Measurements from ENCODE around the gene HEBP2.
"Not testable (repeated sequence)": the region's sequence is repeated elsewhere in the genome, so short reads cannot be mapped to it uniquely, and the experiment has no call there.

Gene HEBP2, protein sequence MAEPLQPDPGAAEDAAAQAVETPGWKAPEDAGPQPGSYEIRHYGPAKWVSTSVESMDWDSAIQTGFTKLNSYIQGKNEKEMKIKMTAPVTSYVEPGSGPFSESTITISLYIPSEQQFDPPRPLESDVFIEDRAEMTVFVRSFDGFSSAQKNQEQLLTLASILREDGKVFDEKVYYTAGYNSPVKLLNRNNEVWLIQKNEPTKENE

DNA sequence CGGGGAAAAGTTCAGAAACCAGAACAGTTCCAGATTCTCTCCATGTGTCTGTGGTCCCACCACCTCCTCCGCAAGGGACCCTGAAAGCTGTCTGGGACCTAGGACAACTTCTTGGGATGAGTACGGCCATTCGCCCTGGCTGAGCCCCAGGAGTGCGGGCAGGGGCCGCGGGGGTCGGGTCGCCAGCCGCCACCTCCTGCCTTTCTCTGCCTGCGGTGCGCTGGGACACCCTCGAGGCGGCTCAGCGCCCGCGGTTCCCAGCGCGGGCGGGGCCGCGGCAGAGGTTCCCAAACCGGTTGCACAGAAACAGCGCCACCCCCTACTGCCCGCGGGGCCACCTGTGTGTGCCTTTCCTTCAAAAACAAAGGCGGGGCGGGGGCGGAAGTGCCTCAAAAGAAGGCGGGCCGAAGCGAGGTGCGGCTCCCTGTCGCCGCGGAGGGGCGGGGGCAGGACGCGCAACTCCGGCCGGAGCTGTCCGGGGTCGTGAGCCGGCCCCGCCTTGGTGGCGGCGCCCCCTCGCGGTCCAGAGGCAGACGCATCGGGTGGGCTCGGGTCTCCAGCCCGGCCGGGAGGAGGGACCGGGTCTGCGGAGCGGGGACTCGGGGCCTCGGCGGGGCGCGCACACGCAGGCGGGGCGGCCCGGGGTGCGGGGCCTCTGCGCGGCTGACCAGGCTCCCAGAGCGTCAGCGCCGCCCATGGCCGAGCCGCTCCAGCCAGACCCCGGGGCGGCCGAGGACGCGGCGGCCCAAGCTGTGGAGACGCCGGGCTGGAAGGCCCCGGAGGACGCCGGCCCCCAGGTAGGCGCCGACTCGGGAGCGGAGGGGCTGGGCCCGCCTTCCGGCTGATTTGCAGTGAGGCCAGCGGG is at the start of gene HEBP2:
HEBP2 (plus strand) TSS at position 423 of the 865 bp plus-strand sequence; CDS start at position 696, 273 bp downstream.
- DNase-seq: peak; percentile 88

DNA sequence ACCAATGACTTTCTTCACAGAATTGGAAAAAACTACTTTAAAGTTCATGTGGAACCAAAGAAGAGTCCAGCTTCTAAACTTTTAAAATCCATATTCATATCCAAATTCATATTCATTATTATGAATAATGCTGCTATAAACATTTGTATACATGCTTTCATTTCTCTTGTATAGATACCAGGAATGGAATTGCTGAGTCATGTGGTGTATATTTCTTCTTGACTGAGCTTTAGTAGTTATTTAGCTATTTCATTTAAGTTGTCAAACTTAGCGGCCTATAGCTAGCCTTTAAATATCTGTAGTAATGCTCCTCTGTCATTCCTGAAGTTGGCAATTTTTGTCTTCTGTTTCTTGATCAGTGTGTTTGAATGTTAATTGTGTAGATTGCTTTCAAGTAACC is 46.1 kb upstream of the HEBP2 start:
- DNase-seq: no peak

DNA sequence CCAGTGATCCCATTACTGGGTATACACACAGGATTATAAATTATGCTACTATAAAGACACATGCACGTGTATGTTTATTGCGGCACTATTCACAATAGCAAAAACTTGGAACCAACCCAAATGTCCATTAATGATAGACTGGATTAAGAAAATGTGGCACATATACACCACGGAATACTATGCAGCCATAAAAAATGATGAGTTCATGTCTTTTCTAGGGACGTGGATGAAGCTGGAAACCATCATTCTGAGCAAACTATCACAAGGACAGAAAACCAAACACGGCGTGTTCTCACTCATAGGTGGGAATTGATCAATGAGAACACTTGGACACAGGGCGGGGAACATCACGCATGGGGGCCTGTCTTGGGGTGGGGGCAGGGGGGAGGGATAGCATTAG is 35.3 kb upstream of the HEBP2 start:
- DNase-seq: not testable (repeated sequence)

DNA sequence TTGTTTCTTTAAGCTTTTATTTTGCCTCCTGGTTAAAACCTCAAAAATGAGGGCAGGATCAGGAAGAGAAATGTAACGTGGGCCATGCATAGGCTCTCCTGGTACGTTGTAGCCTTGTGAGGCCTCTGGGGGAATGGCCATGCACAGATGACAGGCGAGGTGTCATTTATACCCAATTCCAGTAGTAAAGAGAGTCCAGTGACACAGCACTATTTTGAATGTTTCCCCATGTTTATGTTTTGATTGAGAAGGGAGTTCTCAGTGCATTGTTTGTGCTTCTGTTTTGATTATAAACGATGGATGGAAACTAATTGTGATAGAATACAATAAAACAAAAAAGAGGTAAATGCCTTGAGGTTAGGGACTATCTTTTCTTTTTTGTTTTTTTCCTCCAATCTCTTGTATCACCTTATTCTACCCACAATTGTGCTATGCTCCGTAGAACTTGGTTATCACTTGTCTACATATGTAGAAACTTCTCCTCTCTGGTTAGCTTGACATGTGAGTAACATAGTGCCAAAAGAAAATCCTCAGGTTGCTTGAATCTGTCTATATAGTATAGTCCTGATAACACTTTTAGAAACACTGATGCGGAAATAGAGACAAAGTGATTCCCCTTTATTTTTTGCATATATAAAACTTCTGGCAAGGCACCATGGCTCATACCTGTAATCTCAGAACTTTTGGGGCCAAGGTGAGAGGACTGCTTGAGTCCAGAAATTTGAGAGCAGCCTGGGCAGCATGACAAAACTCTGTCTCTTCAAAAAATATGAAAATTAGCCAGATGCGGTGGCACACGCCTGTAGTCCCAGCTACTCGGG is 33.2 kb upstream of the HEBP2 start:
- no peak for DNase-seq

DNA sequence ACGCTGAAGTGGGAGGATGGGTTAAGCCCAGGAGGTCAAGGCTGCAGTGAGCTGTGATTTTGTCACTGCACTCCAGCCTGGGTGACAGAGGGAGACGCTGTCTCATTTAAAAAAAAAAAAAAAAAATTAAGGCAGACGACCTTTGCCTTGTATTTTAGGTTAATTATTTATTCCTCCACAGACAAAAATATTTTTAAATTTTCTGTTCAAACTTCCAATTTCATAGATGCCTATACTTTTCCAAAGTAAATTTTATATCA is 32.6 kb upstream of the HEBP2 start:
- no peak for DNase-seq

DNA sequence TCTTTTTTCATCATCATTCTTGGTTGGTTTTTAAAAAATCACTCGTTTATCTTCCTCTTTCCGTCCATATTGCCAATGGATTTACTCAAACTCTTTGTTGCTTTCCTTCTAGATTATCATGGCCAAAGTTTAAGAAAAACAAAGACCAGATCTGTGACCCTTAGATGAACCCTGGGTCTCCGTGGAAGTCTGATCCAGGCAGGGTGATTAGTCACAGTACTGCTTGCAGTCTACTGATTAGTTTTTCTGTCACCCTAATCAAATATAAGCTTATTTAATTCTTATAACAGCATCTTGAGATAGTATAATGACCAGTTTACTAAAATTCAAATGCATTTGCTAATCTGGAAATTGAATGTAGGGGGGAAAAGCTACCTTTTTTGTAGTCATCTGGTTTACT is 32.3 kb upstream of the HEBP2 start:
- DNase-seq: no peak

DNA sequence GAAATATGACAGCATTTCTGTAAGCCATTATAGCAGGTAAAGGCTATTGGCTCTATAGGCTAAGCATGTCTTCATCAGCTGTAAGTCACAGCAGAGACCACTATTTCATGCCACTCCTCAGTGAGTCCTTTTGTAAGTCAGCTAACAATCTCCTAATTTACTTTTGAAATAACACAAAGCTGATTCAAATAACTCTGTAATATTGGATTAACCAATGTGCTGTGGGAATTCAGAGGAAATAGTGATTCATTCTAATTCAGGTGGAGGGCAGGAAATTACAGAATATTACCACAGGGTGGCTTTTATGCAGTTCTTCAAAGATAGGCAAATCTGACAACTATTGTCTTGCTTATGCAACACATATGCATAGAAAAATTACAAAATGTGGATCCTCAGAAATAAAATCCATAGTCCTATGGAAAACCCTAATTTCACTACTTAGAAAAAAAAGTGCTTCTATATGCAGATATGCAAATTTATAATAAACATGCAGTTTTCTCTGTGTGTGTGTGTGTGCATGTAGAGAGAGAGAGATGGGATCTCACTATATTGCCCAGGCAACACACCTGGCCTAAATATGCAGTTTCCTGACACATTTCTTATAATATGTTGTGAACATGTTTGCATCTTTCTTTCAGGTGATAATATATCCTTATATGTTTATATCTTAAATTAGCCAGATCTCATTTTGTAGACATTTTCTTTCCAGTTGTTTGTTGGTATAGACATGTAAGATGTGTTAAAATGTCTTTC is 31.1 kb upstream of the HEBP2 start:
- DNase-seq: no peak

DNA sequence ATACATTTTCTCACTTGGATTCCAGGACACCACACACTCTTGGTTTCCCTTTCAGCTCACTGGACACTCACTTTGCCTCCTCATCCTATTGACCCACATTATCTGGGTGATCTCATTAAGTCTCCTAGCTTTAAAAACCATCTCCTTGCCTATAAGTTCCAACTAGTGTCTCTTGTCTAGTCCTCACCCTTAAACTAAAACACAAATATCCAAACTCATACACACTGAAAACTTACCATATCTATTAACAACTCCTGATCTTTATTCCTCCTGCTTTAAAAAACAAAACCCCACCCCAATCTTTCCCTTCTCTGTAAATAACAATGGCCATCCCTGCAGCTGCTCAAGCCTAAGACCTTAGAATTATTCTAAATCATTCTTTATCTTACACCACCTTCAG is 29.8 kb upstream of the HEBP2 start:
- no peak for DNase-seq

DNA sequence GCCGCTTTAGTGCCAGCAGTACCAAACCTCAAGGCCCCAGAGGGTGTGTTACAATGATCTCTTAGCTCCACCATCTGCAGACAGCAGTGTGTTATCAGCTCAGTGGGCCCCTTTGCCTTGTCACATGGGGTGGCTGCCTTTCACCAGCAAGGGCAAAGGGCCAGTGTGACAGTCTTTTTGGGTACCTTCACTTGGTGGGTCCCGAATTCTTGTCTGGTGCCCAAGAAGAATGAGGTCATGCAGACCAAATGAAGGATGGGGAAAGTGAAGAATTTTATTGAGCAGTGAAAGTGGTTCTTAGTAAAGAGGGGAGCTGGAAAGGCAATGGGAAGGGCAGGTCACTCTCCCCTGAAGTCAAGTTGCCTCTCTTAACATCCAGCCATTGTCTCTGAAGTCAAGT is 29.2 kb upstream of the HEBP2 start:
- no peak for DNase-seq

DNA sequence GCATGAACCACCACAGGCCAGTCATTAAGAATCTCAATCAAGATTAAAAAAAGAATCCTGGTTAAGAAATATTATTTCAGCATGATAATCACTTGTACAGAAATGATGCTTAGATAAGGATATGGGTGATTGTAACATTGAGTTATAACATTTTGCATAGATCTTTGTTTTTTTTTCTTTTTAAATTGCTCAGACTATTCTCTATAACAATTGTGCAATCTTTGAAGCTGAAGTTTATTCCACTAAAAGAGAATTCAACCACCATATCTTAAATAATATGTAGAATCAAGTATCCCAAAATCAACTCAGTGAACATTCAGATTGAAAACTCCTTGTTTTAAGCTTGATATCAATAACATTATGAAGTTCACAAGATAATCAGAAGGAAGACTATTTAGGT is 27.0 kb upstream of the HEBP2 start:
- no peak for DNase-seq

DNA sequence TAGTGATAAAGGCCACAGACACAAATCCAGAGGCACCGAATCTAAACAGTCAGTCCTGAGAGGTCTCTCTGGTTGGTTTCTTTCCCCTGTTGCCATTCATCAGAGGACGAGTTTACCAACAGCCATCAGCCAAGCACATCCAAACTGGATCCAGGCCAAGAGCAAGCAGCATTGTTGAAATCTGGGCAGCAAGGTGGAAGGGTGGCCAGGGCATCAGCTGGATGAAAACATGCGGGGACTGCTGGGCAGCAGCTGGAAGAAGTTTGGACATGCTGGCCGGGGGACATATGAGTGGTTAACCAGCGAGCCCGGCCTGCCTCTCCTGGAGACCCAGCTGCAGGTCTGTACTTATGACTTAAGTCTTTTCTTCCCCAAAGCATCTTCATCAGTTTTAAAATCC is 26.2 kb upstream of the HEBP2 start, which contains the start of gene SMIM28:
SMIM28 (plus strand) TSS at position 62 of the 400 bp plus-strand sequence; CDS start at position 230, 168 bp downstream.
- DNase-seq: no peak

DNA sequence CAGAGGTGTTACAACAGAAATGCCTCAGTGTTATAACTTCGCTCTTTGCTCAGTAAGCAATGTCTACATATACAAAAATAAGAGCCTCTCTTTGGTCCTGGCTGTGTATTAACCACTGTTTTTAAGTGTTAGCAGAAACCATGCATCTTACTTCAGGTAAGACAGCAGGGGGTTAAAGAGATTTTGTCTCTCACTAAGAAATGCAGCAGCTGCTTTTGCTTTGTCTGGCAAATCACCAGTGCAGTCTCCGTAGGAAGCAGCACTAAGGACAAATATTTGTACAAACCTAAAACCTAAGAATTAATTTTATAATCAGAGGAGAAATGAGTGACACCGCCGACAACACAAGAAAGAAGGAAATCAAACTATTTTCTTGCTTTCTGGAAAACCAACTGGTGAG is 25.6 kb upstream of the HEBP2 start:
- no peak for DNase-seq

DNA sequence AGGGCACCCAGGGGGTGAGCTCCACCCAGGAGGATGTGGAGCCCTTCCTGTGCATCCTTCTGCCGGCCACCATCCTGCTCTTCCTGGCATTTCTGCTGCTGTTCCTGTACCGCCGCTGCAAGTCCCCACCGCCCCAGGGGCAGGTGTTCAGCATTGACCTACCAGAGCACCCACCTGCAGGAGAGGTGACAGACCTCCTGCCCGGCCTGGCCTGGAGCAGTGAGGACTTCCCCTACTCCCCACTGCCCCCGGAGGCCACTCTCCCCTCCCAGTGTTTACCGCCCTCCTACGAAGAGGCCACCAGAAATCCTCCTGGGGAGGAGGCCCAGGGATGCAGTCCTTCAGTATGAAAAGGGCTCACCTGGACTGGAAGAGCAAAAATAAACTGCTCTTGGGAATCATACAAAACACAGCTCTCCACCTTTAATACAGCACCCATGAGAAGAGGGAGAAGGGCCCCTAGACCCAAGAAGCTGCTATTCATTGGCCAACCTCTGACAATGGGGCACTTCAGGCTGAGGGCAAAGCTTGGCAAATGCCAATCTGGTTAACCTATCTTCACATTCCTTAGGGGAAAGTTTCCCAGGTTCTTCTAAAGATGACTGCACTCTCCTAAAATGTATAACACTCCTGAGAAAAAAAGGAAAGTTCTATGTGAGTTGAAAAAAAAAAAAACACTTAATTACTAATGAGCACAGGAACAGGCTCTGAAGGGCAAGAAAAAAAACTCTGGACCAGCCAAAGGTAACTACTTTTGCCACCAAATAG is 21.3 kb upstream of the HEBP2 start:
- DNase-seq: no peak

DNA sequence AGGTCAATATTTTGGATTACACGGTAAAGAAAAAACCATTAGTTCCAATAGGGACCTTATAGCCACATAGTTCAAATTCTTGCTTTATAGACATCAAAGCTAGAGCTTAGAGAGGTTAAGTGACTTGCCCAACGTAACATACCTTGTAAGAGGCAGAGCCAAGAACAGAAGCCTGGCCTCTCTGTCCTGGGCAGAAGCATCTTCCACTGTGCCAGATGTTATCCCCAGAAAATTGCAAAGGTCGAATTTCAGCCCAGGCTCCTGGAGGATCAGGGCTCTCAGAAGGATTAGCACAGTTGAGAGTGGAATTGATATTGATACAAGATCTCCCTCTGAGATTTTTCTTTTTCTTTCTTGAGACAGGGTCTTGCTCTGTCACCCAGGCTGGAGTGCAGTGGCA is 20.2 kb upstream of the HEBP2 start:
- DNase-seq: no peak

DNA sequence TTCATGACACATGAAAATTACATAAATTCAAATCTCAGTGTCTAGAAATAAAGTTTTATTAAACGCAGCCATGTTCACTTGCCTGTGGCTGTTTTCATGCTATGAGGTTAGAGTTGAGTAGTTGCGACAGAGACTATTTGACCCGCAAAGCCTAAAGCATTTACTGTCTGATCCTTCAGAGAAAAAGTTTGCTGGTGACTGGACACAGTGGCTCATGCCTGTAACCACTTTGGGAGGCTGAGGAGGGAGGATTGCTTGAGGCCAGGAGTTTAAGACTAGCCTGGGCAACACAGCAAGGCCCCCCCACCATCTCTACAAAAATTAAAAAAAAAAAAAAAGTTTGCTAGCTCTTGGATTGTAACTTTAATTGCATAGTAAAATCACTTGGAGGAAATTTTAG is 17.1 kb upstream of the HEBP2 start:
- DNase-seq: no peak

DNA sequence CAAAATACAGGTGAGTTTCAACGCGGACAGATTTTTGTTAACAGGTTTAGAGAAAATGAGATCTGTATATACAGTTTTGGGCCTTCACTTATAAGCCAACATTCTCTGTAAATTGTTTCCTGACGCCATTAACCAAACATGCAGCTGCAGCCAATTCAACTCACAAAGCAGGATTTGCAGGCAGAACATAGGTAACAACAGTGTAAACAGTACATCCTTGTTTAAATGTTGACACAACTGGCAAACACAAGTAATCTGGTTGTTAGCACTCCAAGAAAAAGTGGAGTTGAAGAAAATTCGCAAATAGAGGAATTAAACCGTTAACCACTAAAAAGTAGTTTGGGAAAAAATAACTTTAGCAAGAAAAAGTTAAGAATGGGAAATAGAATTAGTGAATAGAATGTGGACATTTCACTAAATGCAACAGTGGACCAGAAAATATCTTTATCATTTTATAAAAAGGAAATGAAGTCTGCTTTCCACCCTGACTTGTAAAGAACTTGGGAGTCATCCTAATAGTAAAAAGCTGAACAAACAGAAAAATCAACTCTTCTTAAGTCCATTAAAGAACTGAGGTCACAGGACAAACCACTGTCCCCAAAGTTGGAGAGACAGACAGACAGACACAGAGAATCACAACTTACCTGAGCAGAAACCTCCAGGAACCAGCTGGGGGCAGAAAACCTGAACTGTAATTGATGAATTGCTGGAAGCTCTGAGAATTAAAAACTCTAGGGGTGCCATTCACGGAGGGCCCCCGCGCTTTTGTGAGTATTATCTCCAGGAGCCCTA is 16.2 kb upstream of the HEBP2 start:
- DNase-seq: no peak

DNA sequence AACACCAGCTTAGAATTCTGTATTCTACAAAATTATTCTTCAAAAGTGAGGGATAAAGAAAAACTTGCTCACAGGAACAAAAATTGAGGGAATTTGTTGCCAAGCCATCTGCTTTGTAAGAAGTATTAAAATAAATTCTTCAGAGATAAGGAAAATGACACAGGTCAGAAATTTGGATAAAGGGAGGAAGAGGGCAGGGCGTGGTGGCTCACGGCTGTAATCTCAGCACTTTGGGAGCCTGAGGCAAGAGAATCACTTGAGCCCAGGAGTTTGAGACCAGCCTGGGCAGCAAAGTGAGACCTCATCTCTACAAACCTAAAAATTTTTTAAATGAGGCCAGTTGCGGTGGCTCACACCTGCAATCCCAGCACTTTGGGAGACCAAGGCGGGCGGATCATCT is 14.5 kb upstream of the HEBP2 start:
- no peak for DNase-seq

DNA sequence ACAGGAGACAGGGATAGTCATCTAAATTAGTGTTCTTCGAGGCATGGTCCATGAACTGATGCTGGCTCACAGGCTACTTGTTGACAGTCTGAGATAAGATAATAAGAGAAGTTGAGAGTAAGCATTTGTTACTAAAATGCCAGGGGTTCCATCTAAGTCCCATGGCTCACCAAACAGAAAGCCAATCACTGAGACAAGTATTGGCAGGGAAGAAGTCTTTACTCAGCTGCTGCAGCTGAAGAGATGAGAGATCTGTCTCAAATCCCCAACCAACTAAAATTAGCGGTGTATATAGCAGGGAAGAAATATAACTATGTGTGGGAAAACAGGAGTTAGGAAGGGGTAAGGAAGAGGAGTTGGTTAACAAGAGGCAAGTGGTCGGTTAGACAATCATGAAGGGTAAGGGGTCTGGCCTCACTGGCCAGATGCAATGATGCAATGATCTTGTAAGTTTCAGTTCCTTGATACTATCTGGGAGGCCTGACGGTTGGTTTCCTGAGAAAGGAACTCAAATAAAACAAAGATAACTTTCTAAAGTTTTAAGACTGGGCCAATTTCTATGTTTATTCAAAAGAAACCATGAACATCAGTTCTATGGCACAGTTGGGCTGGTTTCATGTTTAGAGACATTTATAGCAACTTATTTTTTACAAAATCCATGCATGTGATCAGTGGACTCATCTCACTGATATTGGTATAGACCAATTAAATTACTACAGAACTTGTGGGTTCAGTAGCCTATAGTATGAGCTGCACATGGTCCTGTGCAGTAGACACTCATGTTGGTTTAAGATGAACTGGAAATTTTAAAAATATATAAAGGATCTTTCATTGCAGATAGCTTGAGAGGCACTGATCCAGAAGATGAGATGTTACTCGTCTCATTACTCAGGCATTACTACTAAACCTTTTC is 9.9 kb upstream of the HEBP2 start:
- DNase-seq: no peak

DNA sequence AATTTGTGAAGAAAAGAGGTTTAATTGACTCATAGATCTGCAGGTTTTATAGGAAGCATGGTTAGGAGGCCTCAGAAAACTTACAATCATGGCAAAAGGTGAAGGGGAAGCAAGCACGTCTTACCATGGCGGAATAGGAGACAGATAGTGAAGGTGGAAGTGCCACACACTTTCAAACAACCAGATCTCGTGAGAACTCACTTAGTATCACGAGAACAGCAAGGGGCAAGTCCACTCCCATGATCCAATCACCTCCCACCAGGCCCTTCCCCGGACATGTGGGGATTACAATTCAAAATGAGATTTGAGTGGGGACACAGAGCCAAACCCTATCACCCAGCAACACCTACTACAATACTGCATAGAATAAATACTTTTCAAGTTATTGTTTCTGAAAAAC is 7.3 kb upstream of the HEBP2 start:
- no peak for DNase-seq
